Left colon (tissue), 2 donors: Measurements from ENCODE around the gene IGFL3. TPM values are rescaled to one million over a fixed set of nuclear protein-coding genes. Genes with fewer than 3 reads are reported as not detected.
"Not testable (repeated sequence)": the region's sequence is repeated elsewhere in the genome, so short reads cannot be mapped to it uniquely, and the experiment has no call there.

Source experiments
- ATAC-seq: fragments of 200-7000 bp; cut with Tn5 transposase; one replicate; pipeline ENCODE4 v1.9.1; 2020; ENCODE audit warnings: mild to moderate bottlenecking, moderate library complexity
- DNase-seq, 2 donors: peaks; one replicate each; pipeline ENCODE4 v3.0.0-alpha.2; 2020
- intact Hi-C, 2 donors: fragments of 100-400 bp; cut with DNase I in 1 of 2; cut with micrococcal nuclease in 1 of 2; formaldehyde crosslinking; loops; one replicate each; pipeline versions ENCODE4 v1.11.2 to v1.14.0; 2022; cut with DNase I, micrococcal nuclease
- long read RNA-seq: library from polyadenylated mRNA; unstranded; transcript quantifications from one replicate; pipeline ENCODE4 v2.0.0, GENCODE V29; 2021
- total RNA-seq, 2 donors: library from RNA; stranded (reverse); fragmentation: NEBNext Ultra II Directional; extraction: Animal tissue kit (Norgen Biotek cat#: 25700); gene quantifications; one replicate each; pipeline ENCODE4 v1.2.1, GENCODE V29; 2021
- donor health status: DM: no; HTN: no; CAD: no.
- donor health status: DM: yes; HTN: yes; CAD: no.

Gene IGFL3
- not detected for total RNA-seq
- long read RNA-seq = 0 reads

GRCh38 chr19:46124638-46125115 lies at the start of gene IGFL3:
TSS of gene IGFL3 (minus strand) at chr19:46124688. CDS start at chr19:46124649, 39 bp downstream.
- ATAC-seq = no peak

GRCh38 chr19:46173886-46174480 lies 49.5 kb upstream of the IGFL3 start:
- DNase-seq (no peak), ATAC-seq (no peak)
- intact Hi-C loops = no loop called here

More at GRCh38 chr19:46124638-46125115, at the start of gene IGFL3:
- DNase-seq = no peak
- intact Hi-C loops = no loop called here

- DNase-seq (no peak), ATAC-seq (no peak)
- intact Hi-C loops = no loop called here
Observed at GRCh38 chr19:46162731-46163130, 38.2 kb upstream of the IGFL3 start.

GRCh38 chr19:46161642-46162257 lies 37.3 kb upstream of the IGFL3 start:
- ATAC-seq, DNase-seq, intact Hi-C loops: not testable (repeated sequence)

GRCh38 chr19:46160233-46160775 lies 35.8 kb upstream of the IGFL3 start:
- peak; percentile 60 for ATAC-seq
- intact Hi-C loops = no loop called here
- no peak for DNase-seq

DNA sequence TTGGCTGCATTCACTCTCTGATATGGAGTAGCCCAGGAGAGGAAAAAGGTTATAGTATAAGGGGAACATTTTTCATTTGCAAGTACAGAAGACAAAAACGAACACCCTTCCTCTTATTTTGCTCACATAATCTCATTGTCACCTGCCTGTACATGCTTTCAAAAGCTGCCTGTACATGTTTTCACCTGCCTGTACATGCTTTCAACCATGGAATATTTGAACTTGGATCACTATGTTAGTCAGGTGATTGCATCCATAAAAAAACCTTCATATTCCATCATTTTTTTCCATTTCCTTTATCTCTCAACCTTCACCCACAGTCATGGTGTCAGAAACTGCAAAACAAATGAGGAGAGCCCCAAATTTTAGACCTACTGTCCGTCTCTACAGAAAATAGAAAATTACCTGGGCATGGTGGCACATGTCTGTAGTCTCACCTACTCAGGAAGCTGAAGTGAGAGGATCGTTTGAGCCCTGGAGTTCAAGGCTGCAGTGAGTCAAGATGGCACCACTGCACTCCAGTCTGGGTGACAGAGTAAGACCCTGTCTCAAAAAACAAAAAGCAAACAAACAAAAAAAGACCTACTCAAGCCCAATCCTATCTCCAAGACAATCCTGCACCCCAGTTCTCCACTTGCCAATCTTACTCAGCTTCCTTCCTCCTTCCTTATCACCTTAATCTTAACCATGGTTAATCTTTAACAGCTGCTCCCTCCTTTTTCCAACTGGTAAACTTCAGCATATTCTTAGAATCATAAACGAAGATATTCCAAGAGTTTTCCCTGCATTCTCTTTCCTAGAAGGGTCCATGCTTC lies 35.1 kb upstream of the IGFL3 start:
- no peak for DNase-seq
- peak; percentile 97 for ATAC-seq
- intact Hi-C loops = no loop called here

DNA sequence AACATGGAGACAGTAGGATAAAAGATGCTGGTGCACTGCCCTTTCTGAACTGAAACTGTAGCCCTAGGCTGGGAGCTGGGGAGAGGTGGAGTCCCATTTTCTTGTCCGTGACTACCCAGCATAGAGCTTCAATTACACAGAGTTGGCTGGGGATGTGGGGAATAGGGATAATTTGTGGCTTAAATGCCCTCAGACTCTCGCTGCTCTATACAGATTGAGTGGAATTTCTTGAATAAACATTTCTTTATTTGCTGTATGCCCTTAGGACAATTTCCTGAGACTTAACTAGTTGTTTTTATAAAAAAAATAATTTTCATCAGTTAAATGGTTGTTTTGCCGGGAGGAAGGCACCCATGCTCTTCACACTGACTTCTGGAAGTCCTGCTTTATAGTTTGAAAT lies 30.7 kb upstream of the IGFL3 start:
- intact Hi-C loops = no loop called here
- no peak for ATAC-seq
- no peak for DNase-seq

- DNase-seq (no peak), ATAC-seq (no peak)
- intact Hi-C loops = no loop called here
Observed at GRCh38 chr19:46150606-46151005, 26.1 kb upstream of the IGFL3 start.

- peak; percentile 43 for ATAC-seq
- DNase-seq = no peak
- intact Hi-C loops = no loop called here
Observed at GRCh38 chr19:46147791-46148288, 23.4 kb upstream of the IGFL3 start, which contains the start of gene IGFL2. TSS of gene IGFL2 (plus strand) at chr19:46148238. CDS start at chr19:46148279, 41 bp downstream.

GRCh38 chr19:46147166-46147740 lies 22.8 kb upstream of the IGFL3 start:
- intact Hi-C loops = no loop called here
- DNase-seq = no peak
- no peak for ATAC-seq

GRCh38 chr19:46144756-46145155 lies 20.3 kb upstream of the IGFL3 start:
- DNase-seq (peak; percentile 42 to 52), ATAC-seq (peak; percentile 96)
- intact Hi-C loops = no loop called here

- no peak for DNase-seq
- intact Hi-C loops = no loop called here
- ATAC-seq = no peak
Observed at GRCh38 chr19:46142294-46142693, 17.8 kb upstream of the IGFL3 start.

- ATAC-seq (no peak), DNase-seq (no peak)
- intact Hi-C loops = no loop called here
Observed at GRCh38 chr19:46141421-46141820, 16.9 kb upstream of the IGFL3 start.

DNA sequence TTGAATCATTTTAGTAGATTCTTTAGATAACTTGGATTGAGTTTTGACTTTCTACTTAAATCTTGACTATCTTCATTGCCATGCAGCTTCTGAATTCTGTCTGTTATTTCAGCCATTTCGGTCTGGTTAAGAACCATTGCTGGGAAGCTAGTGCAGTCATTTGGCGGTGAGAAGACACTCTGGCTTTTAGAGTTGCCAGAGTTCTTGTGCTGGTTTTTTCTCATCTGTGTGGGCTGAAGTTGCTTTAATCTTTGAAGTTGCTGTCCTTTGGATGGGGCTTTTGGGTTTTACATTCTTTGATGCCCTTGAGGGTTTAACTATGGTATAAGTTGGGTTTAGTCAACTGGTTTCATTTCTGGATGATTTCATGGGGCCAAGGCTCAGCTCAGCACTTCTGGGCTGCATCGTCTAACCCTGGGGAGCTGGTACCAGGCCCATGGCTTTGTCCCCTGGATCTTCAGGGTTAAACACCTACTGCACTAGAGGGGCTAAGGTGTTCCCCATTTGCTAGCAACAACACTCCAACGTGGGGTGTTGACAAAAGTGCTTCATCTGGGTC lies 13.5 kb upstream of the IGFL3 start:
- DNase-seq = no peak
- intact Hi-C loops = no loop called here
- ATAC-seq = no peak

- DNase-seq (no peak), ATAC-seq (no peak)
- intact Hi-C loops = no loop called here
Observed at GRCh38 chr19:46134527-46134926, 10.0 kb upstream of the IGFL3 start.

DNA sequence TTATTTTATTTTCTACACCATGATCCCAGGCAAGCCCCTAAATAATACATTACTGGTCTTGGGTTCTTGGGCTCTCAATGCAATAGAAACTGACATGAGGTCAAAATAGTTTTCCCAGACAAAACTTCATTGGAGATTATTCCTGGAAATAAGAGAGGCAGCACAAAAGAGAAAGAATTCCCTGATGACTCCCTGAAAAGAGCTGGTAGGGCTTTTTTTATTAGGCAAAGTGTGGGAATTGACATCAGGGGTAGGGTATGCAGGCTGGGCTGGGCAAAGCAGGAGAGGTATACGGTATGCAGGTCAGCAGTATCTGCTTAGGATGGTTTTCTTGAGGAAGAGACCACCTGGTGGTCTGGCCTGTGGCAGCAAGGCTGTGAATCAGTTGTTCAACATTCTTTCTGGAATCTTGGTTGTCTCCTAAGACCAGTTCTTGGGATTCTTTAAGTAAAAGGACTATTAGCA lies 9.3 kb upstream of the IGFL3 start:
- intact Hi-C loops = no loop called here
- no peak for ATAC-seq
- no peak for DNase-seq

GRCh38 chr19:46133101-46133627 lies 8.7 kb upstream of the IGFL3 start:
- ATAC-seq = no peak
- intact Hi-C loops = no loop called here
- peak; percentile 6 to 30 for DNase-seq

GRCh38 chr19:46132508-46133100 lies 8.1 kb upstream of the IGFL3 start:
- ATAC-seq = no peak
- intact Hi-C loops = no loop called here
- DNase-seq = no peak
